ENCODE measurements around the gene LRRC8E. TPM values are rescaled to one million over a fixed set of nuclear protein-coding genes. Genes with fewer than 3 reads are reported as not detected.

LRRC8E gene
- total RNA-seq, 1 donor, result 10.5 TPM

DNA sequence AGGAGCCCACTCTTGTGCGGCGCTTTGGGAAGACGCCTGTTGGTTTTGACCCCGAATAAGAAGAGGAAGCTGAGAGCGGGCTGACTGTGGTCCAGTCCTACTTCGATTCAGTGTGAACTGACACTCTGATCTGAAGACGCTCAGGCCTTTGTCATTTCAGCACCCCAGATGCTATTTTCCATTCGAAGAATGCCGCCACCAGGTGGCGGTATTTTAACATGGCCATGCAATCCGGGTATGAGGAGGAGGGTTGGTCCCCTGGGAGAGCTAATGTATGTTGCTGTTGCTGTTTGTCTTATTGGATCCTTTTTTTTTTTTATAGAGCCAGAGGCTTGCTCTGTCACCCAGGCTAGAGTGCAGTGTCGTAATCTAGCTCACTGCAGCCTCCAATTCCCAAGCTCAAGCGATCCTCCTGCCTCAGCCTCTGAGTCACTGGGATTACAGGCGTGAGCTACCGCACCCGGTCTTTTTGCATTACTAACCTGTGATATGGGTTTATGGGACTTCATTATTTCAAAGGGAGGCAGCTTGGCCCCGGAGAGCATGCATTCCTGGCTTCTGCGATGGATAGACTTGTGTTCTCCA lies 56.0 kb downstream of the LRRC8E start:
- no peaks in the 10 kb centered on the region for H3K9me3 ChIP-seq (ENCODE audit: low read depth, low read length)
- H3K27me3 ChIP-seq (ENCODE audit: insufficient read depth, low read length), result no peaks in the 10 kb centered on the region
- peak overlapping the region; percentile 86 for H3K27ac ChIP-seq (ENCODE audit: low read depth, low read length)
- peaks cover 5% of the 10 kb centered on the region for H4K20me1 ChIP-seq (ENCODE audit: insufficient read depth, low read length)
- peaks cover 35% of the 10 kb centered on the region for H3K79me2 ChIP-seq (ENCODE audit: insufficient read depth, low read length)
- H3K4me3 ChIP-seq (ENCODE audit: insufficient read depth, low read length), result peak overlapping the region; percentile 95
- peaks cover 7% of the 10 kb centered on the region for H3K36me3 ChIP-seq (ENCODE audit: insufficient read depth, low read length)
- TF ChIP-seq, protein P1, sequence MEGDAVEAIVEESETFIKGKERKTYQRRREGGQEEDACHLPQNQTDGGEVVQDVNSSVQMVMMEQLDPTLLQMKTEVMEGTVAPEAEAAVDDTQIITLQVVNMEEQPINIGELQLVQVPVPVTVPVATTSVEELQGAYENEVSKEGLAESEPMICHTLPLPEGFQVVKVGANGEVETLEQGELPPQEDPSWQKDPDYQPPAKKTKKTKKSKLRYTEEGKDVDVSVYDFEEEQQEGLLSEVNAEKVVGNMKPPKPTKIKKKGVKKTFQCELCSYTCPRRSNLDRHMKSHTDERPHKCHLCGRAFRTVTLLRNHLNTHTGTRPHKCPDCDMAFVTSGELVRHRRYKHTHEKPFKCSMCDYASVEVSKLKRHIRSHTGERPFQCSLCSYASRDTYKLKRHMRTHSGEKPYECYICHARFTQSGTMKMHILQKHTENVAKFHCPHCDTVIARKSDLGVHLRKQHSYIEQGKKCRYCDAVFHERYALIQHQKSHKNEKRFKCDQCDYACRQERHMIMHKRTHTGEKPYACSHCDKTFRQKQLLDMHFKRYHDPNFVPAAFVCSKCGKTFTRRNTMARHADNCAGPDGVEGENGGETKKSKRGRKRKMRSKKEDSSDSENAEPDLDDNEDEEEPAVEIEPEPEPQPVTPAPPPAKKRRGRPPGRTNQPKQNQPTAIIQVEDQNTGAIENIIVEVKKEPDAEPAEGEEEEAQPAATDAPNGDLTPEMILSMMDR (IDR thresholded peaks at IDR 0.05; ENCODE audit: extremely low read depth, low read depth, low read length), result peak; percentile 87
- H3K4me2 ChIP-seq (ENCODE audit: insufficient read depth, low read length), result peak overlapping the region; percentile 99
- H3K4me1 ChIP-seq (ENCODE audit: insufficient read depth, low read length), result peaks cover 14% of the 10 kb centered on the region
- peak overlapping the region; percentile 92 for H2AFZ ChIP-seq (ENCODE audit: low read length)
- peak; percentile 95 for DNase-seq (ENCODE audit: insufficient read length, low spot score, missing footprints)

DNA sequence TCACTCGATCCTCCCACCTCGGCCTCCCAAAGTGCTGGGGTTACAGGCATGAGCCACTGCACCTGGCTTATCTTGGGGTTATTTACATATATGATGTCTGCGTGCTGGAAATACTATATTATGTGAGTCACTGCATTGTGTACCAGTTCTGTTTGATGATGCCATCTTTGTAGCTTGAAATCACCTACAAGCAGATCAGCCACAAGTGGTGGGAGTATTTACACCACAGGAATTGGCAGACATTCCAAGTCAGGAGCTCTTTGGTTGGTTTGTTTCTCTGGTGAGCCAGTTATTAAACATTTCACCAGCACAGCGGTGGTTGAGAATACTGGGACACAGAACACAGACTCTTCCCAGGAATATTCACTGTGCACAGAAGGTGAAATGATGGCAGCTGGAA lies 59.6 kb downstream of the LRRC8E start:
- TF ChIP-seq, protein P1 (IDR thresholded peaks at IDR 0.05; ENCODE audit: extremely low read depth, low read depth, low read length), result no peak
- H3K27me3 ChIP-seq (ENCODE audit: insufficient read depth, low read length), result no peaks in the 10 kb centered on the region
- H3K79me2 ChIP-seq (ENCODE audit: insufficient read depth, low read length), result peaks cover 5% of the 10 kb centered on the region
- H3K36me3 ChIP-seq (ENCODE audit: insufficient read depth, low read length), result no peaks in the 10 kb centered on the region
- no peak overlapping the region for H3K4me3 ChIP-seq (ENCODE audit: insufficient read depth, low read length)
- peaks cover 7% of the 10 kb centered on the region for H3K4me1 ChIP-seq (ENCODE audit: insufficient read depth, low read length)
- H3K27ac ChIP-seq (ENCODE audit: low read depth, low read length), result no peak overlapping the region
- DNase-seq (ENCODE audit: insufficient read length, low spot score, missing footprints), result no peak
- no peak overlapping the region for H3K4me2 ChIP-seq (ENCODE audit: insufficient read depth, low read length)
- H4K20me1 ChIP-seq (ENCODE audit: insufficient read depth, low read length), result no peaks in the 10 kb centered on the region
- no peak overlapping the region for H2AFZ ChIP-seq (ENCODE audit: low read length)
- no peaks in the 10 kb centered on the region for H3K9me3 ChIP-seq (ENCODE audit: low read depth, low read length)

Other genes with a start within 250 kb of the LRRC8E start
- not detected in 2 replicates for gene RETN, start 219.5 kb upstream of the LRRC8E start, total RNA-seq
- not detected in 2 replicates for gene MCEMP1, start 211.4 kb upstream of the LRRC8E start, total RNA-seq
- gene TRAPPC5, start 207.7 kb upstream of the LRRC8E start, total RNA-seq, result 23.3 and 26.4 TPM in 2 replicates
- not detected in 2 replicates for gene FCER2, start 186.4 kb upstream of the LRRC8E start, total RNA-seq
- gene CLEC4G, start 156.4 kb upstream of the LRRC8E start, total RNA-seq, result not detected in 2 replicates
- not detected in 2 replicates for gene CD209, start 141.0 kb upstream of the LRRC8E start, total RNA-seq
- not detected in 2 replicates for gene CLEC4M, start 125.3 kb upstream of the LRRC8E start, total RNA-seq
- 24.8 and 26.1 TPM in 2 replicates for gene EVI5L, start 58.3 kb upstream of the LRRC8E start, total RNA-seq
- under 0.01 TPM in 1 of 2 replicates, not detected in the other for gene PRR36, start 14.1 kb upstream of the LRRC8E start, total RNA-seq
- gene MAP2K7, start 15.4 kb downstream of the LRRC8E start, total RNA-seq, result 12.4 and 14.8 TPM in 2 replicates
- gene TGFBR3L, start 26.3 kb downstream of the LRRC8E start, total RNA-seq, result under 0.01 TPM in 1 of 2 replicates, not detected in the other
- 16.8 and 18.5 TPM in 2 replicates for gene SNAPC2, start 31.8 kb downstream of the LRRC8E start, total RNA-seq
- gene CTXN1, start 37.6 kb downstream of the LRRC8E start, total RNA-seq, result 1.5 and 2.5 TPM in 2 replicates
- gene TIMM44, start 55.2 kb downstream of the LRRC8E start, total RNA-seq, result 52.5 and 55.4 TPM in 2 replicates
- 23.0 and 25.7 TPM in 2 replicates for gene ELAVL1, start 117.1 kb downstream of the LRRC8E start, total RNA-seq
- not detected in 2 replicates for gene CCL25, start 164.2 kb downstream of the LRRC8E start, total RNA-seq

Measured in osteoblast (primary cell).